H1 (cell line): ENCODE data around the gene ZNF516. TPM values are rescaled to one million over a fixed set of nuclear protein-coding genes. Genes with fewer than 3 reads are reported as not detected.

Experiments used
- KDM4A ChIP-seq: IDR thresholded peaks from one replicate; pipeline ENCODE4 v1.7.1; 2012; ENCODE audit warnings: low read depth, mild to moderate bottlenecking, moderate library complexity, low read length, inconsistent platforms; ENCODE audit not compliant: severe bottlenecking
- polyA plus RNA-seq, 7 experiments: library from polyadenylated mRNA; depleted of rRNA in 3 of 7; stranded (reverse) in 5 of 7; unstranded in 2 of 7; fragments of >200 nt in 5 of 7; fragments of 200-250 nt in 2 of 7; gene quantifications; 1 replicate in 5 of 7; 2 replicates in 1 of 7; 4 replicates in 1 of 7; pipeline versions ENCODE4 v1.2.1 to v1.2.3, GENCODE V29; 2011 to 2013; ENCODE audit warnings: missing spikeins in 2 of 7, mixed read lengths in 2 of 7
- total RNA-seq: library from RNA; stranded (reverse); fragmentation: NEBNext Ultra II Directional; extraction: Animal tissue kit (Norgen Biotek cat#: 25700); gene quantifications from 2 replicates; pipeline ENCODE4 v1.2.1, GENCODE V29; 2021

The ZNF516 gene
- total and polyA plus RNA-seq, 2 of the 8 experiments (the other 6 are each of a cell fraction or from before 2014, with no cell fraction given), result 7.3 to 17.0 TPM

DNA sequence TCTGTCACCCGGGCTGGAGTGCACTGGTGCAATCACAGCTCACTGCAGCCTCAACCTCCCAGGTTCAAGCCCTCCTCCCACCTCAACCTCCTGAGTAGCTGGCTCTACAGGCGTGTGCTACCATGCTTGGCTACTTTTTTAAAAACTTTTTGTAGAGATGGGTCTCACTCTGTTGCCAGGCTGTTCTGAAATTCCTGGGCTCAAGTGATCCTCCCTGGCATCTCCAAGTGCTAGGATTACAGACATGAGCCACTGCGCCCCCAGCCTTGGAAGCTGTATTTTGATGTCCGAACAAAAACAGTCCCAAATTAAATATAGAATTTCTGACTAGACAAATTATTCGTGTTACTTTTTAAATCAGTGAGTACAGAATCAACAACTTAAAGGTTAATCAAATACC lies 97.4 kb downstream of the ZNF516 start (continued):
- no peak for TF ChIP-seq KDM4A
- TF ChIP-seq, all 59 proteins: peak for 0
